SK-N-SH (cell line): ENCODE results near the gene RNF217. TPM values are rescaled to one million over a fixed set of nuclear protein-coding genes. Genes with fewer than 3 reads are reported as not detected.

Experiments
- CTCF ChIA-PET: fragments of 300-600, 350-600 bp; formaldehyde crosslinking; extraction: SDS; loops from one replicate; lab custom pipeline; 2021; lab: Yijun Ruan, JAX
- POLR2A ChIA-PET: fragments of 350-600 bp; sonication (Branson Sonifier 250); formaldehyde crosslinking; extraction: SDS; loops from one replicate; lab custom pipeline; 2020; ENCODE audit warnings: antibody characterized with exemption, inconsistent platforms; lab: Yijun Ruan, JAX
- DNase-seq: peaks from one replicate; pipeline ENCODE4 v3.0.0; 2012
- H2AFZ ChIP-seq: fragments of 200-600 bp; sonication (generic); 2 replicates; pipeline ENCODE4 v1.8.1; 2016; ENCODE audit warnings: antibody characterized with exemption, mild to moderate bottlenecking, low read depth
- H3F3A ChIP-seq: fragments of 200-600 bp; sonication (generic); replicated peaks from 2 replicates; pipeline ENCODE3; 2016; ENCODE audit warnings: antibody characterized with exemption, mild to moderate bottlenecking; ENCODE audit not compliant: insufficient read depth
- H3K27ac ChIP-seq, 2 experiments: fragments of 200-500 bp in 1 of 2; fragments of 200-600 bp in 1 of 2; sonication (Bioruptor generic) in 1 of 2; sonication (generic), shearing (Covaris generic) in 1 of 2; 2 replicates each; pipeline versions ENCODE4 v1.5.1 to v1.6.1; 2014 to 2016; ENCODE audit warnings: low read depth in 2 of 2, inconsistent platforms in 1 of 2, low read length in 1 of 2, mild to moderate bottlenecking in 1 of 2, mixed read lengths in 1 of 2
- H3K27me3 ChIP-seq: fragments of 200-600 bp; sonication (generic), shearing (Covaris generic); 2 replicates; pipeline ENCODE4 v1.6.1; 2016; ENCODE audit warnings: mixed run types; ENCODE audit not compliant: insufficient read depth
- H3K36me3 ChIP-seq, 2 experiments: fragments of 200-500 bp in 1 of 2; fragments of 200-600 bp in 1 of 2; sonication (Bioruptor generic) in 1 of 2; sonication (generic) in 1 of 2; replicated peaks in 1 of 2; 2 replicates each; pipeline versions ENCODE3 to v1.5.1; 2014 to 2016; ENCODE audit warnings: low read length in 1 of 2, mild to moderate bottlenecking in 1 of 2; ENCODE audit not compliant: insufficient read depth in 2 of 2, control insufficient read depth in 1 of 2
- H3K4me1 ChIP-seq, 2 experiments: fragments of 200-500 bp in 1 of 2; fragments of 200-600 bp in 1 of 2; sonication (Bioruptor generic) in 1 of 2; sonication (generic), shearing (Covaris generic) in 1 of 2; 2 replicates each; pipeline versions ENCODE4 v1.5.1 to v1.6.1; 2014 to 2016; ENCODE audit warnings: low read depth in 1 of 2, low read length in 1 of 2, mixed run types in 1 of 2; ENCODE audit not compliant: insufficient read depth in 2 of 2, control insufficient read depth in 1 of 2
- H3K4me2 ChIP-seq: fragments of 200-600 bp; sonication (generic), shearing (Covaris generic); 2 replicates; pipeline ENCODE4 v1.6.1; 2017; ENCODE audit warnings: mixed run types
- H3K4me3 ChIP-seq, 2 experiments: fragments of 200-500 bp in 1 of 2; fragments of 200-600 bp in 1 of 2; sonication (Bioruptor generic) in 1 of 2; sonication (generic), shearing (Covaris generic) in 1 of 2; 2 replicates each; pipeline versions ENCODE4 v1.5.1 to v1.8.1; 2014 to 2016; ENCODE audit warnings: low read depth in 2 of 2, inconsistent platforms in 1 of 2, low read length in 1 of 2, mild to moderate bottlenecking in 1 of 2, mixed read lengths in 1 of 2, moderate library complexity in 1 of 2
- H3K79me2 ChIP-seq: fragments of 200-600 bp; sonication (generic); 2 replicates; pipeline ENCODE4 v1.8.1; 2017; ENCODE audit warnings: mild to moderate bottlenecking; ENCODE audit not compliant: insufficient read depth
- H3K9ac ChIP-seq: fragments of 200-600 bp; sonication (generic); 2 replicates; pipeline ENCODE4 v1.6.1; 2017; ENCODE audit warnings: mixed run types
- H3K9me2 ChIP-seq: fragments of 200-600 bp; sonication (generic); 2 replicates; pipeline ENCODE4 v1.6.1; 2017; ENCODE audit warnings: mixed run types
- H3K9me3 ChIP-seq: fragments of 200-600 bp; sonication (generic); 2 replicates; pipeline ENCODE4 v1.6.1; 2017; ENCODE audit warnings: mixed run types, mild to moderate bottlenecking, moderate library complexity
- H4K20me1 ChIP-seq: fragments of 200-600 bp; sonication (generic); 2 replicates; pipeline ENCODE4 v1.6.1; 2017; ENCODE audit warnings: mild to moderate bottlenecking, mixed run types; ENCODE audit not compliant: insufficient read depth
- CHD2 ChIP-seq: fragments of 150-350 bp; IDR thresholded peaks from 2 replicates; pipeline ENCODE4 v1.6.1; 2018; ENCODE audit warnings: low read length; ENCODE audit not compliant: partially characterized antibody
- ELF1 ChIP-seq: IDR thresholded peaks from 2 replicates; pipeline ENCODE4 v1.4.0; 2012
- EP300 ChIP-seq, 2 experiments: IDR thresholded peaks; 2 replicates each; pipeline versions ENCODE4 v1.4.0 to v1.6.1; 2012; ENCODE audit warnings: borderline replicate concordance in 1 of 2, low read depth in 1 of 2, low read length in 1 of 2
- FOSL2 ChIP-seq: IDR thresholded peaks from 2 replicates; pipeline ENCODE4 v1.4.0; 2012; ENCODE audit warnings: low read depth, mild to moderate bottlenecking, moderate library complexity, borderline replicate concordance
- FOXJ3 ChIP-seq: sonication (generic); formaldehyde crosslinking; IDR thresholded peaks from 2 replicates; pipeline ENCODE4 v1.5.1; 2020; ENCODE audit warnings: mild to moderate bottlenecking, missing genetic modification reagents
- JUND ChIP-seq: IDR thresholded peaks from 2 replicates; pipeline ENCODE4 v1.4.0; 2012
- MXI1 ChIP-seq: IDR thresholded peaks from 2 replicates; pipeline ENCODE4 v1.6.1; 2012; ENCODE audit warnings: mild to moderate bottlenecking, low read depth, low read length, improper control_type of control experiment
- NRF1 ChIP-seq: IDR thresholded peaks from 2 replicates; pipeline ENCODE4 v1.6.1; 2012; ENCODE audit warnings: low read depth, mild to moderate bottlenecking, low read length
- RAD21 ChIP-seq: IDR thresholded peaks from 2 replicates; pipeline ENCODE4 v1.6.1; 2012; ENCODE audit warnings: mild to moderate bottlenecking, low read length
- RCOR1 ChIP-seq: fragments of 150-350 bp; IDR thresholded peaks from 2 replicates; pipeline ENCODE4 v1.6.1; 2017; ENCODE audit warnings: antibody characterized with exemption, low read length
- RFX5 ChIP-seq: IDR thresholded peaks from 2 replicates; pipeline ENCODE4 v1.6.1; 2012; ENCODE audit warnings: mild to moderate bottlenecking, improper control_type of control experiment, low read length
- RXRA ChIP-seq: IDR thresholded peaks from 2 replicates; pipeline ENCODE4 v1.4.0; 2012; ENCODE audit warnings: low read depth, mild to moderate bottlenecking, borderline replicate concordance
- TAF1 ChIP-seq: IDR thresholded peaks from 2 replicates; pipeline ENCODE4 v1.6.1; 2012; ENCODE audit warnings: low read depth, mild to moderate bottlenecking, low read length, moderate library complexity, borderline replicate concordance
- TCF12 ChIP-seq: IDR thresholded peaks from 2 replicates; pipeline ENCODE4 v1.4.0; 2012
- YY1 ChIP-seq: IDR thresholded peaks from 2 replicates; pipeline ENCODE4 v1.4.0; 2012; ENCODE audit warnings: low read depth, mild to moderate bottlenecking
- WGBS: methylation state at CpG from one replicate; pipeline ENCODE4 v1.1.6; 2017; ENCODE audit warnings: low lambda C conversion rate; 5-methylcytosine and 5-hydroxymethylcytosine counted together
- polyA plus RNA-seq, 3 experiments: library from polyadenylated mRNA; depleted of rRNA; stranded (reverse); fragments of >200 nt; gene quantifications; 2 replicates each; pipeline ENCODE4 v1.2.3, GENCODE V29; 2012
- TF ChIP-seq, protein P1 (sequence below): fragments of 150-350 bp; IDR thresholded peaks from 2 replicates; pipeline ENCODE4 v1.6.1; 2016; ENCODE audit warnings: mild to moderate bottlenecking, low read depth, low read length
- TF ChIP-seq, protein P2 (sequence below): fragments of 200-600 bp; sonication (generic); IDR thresholded peaks from 2 replicates; pipeline ENCODE4 v1.6.1; 2017; ENCODE audit warnings: antibody characterized with exemption, mild to moderate bottlenecking, moderate library complexity
- TF ChIP-seq, protein P3 (sequence below): IDR thresholded peaks from 2 replicates; pipeline ENCODE4; 2012
- TF ChIP-seq, protein P4 (sequence below): fragments of 150-350 bp; IDR thresholded peaks from 2 replicates; pipeline ENCODE4 v1.6.1; 2017; ENCODE audit warnings: antibody characterized with exemption, low read length, low read depth, borderline replicate concordance

The RNF217 gene
- polyA plus RNA-seq, 1 of the 3 experiments (the other 2 are of a cell fraction): 0.28 TPM

DNA sequence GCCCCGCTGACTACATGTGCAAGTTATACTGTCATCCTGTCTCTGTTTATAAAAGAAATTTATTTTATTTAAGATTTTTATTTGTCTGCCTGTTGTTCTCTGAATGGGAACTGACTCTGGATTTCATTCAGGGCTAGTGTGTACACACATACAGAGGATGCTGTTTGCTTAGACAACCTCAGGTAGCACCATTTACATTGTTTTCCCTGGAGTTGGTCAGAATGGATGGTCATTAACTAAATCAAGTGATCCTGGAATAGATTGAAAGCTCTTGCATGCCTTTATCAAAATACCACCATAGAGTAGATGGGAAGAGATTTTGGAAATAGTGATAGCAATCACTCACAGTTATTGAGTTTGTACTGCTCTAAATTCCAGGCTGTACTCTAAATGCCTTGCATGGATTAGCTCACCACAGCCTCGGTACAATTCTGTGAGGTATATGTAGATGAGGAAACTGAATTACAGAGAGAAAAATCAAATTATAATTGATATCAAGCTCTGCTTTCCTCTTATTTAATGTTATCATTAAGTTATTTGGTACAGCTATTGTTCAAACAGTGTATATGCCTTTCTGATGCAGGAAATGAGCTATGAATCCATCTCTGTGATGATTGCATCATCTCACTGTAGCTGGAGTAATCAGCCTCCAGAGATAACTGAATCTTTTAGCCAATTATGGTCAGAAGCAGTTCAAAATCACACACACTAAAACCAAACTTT lies 51.9 kb downstream of the RNF217 start:
- H3K9me3 ChIP-seq: no peaks in the 10 kb centered on the region
- H2AFZ ChIP-seq: no peak overlapping the region; the same call in 1 of the 2 replicates
- H3K9ac ChIP-seq: no peak overlapping the region
- no peak overlapping the region for H3K4me3 ChIP-seq
- no peaks in the 10 kb centered on the region; the same call in 1 of the 2 replicates for H3K27me3 ChIP-seq
- TF ChIP-seq, protein P1, sequence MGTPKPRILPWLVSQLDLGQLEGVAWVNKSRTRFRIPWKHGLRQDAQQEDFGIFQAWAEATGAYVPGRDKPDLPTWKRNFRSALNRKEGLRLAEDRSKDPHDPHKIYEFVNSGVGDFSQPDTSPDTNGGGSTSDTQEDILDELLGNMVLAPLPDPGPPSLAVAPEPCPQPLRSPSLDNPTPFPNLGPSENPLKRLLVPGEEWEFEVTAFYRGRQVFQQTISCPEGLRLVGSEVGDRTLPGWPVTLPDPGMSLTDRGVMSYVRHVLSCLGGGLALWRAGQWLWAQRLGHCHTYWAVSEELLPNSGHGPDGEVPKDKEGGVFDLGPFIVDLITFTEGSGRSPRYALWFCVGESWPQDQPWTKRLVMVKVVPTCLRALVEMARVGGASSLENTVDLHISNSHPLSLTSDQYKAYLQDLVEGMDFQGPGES: no peak
- no peak for TF ChIP-seq CHD2
- no peak for TF ChIP-seq TAF1
- no peak for TF ChIP-seq EP300 (IDR thresholded peaks at IDR 0.05; ENCODE audit: borderline replicate concordance in 1 of 2, low read depth in 1 of 2, low read length in 1 of 2)
- TF ChIP-seq JUND: no peak
- H4K20me1 ChIP-seq: no peaks in the 10 kb centered on the region
- DNase-seq: no peak
- no peak overlapping the region for H3K27ac ChIP-seq
- H3K9me2 ChIP-seq: no peaks in the 10 kb centered on the region
- H3F3A ChIP-seq: no peaks in the 10 kb centered on the region
- ChIA-PET POLR2A (no interaction called here), CTCF (no interaction called here)
- H3K36me3 ChIP-seq: no peaks in the 10 kb centered on the region
- H3K79me2 ChIP-seq: no peaks in the 10 kb centered on the region
- peaks cover 0 to 7% of the 10 kb centered on the region in 2 experiments; a peak in 1 of 4 replicates for H3K4me1 ChIP-seq
- H3K4me2 ChIP-seq: no peak overlapping the region
- WGBS: 23% methylated on average over 2 of the region's 2 CpGs

DNA sequence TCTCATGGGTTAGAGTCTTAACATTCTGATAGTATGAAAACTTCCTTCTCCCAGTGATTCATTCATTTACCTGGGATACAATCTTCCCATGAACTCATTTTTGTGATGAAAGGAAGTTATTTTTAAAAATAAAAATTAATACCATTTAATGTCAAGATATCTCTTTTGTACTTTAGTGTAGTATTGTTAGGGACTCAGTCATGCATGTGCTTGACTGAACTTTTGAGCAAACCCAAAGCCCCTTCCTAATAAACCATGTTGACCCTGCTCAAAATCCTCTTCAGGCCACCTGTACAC lies 52.4 kb downstream of the RNF217 start:
- Histone ChIP-seq H3K4me3 (no peak overlapping the region), H3K4me1 (peaks cover 0 to 7% of the 10 kb centered on the region in 2 experiments; a peak in 1 of 4 replicates), H4K20me1 (no peaks in the 10 kb centered on the region), H3K9me2 (no peaks in the 10 kb centered on the region), H3K36me3 (no peaks in the 10 kb centered on the region), H3K9me3 (no peaks in the 10 kb centered on the region), H3K4me2 (no peak overlapping the region), H3K27me3 (no peaks in the 10 kb centered on the region; the same call in 1 of the 2 replicates), H2AFZ (no peak overlapping the region; the same call in 1 of the 2 replicates), H3K9ac (no peak overlapping the region), H3F3A (no peaks in the 10 kb centered on the region), H3K79me2 (no peaks in the 10 kb centered on the region), H3K27ac (no peak overlapping the region)
- TF ChIP-seq RXRA (no peak), YY1 (no peak), RCOR1 (no peak), FOXJ3 (CRISPR knock-in tag) (no peak), RFX5 (no peak), FOSL2 (no peak), TCF12 (no peak), MXI1 (no peak), NRF1 (no peak), EP300 (IDR thresholded peaks at IDR 0.05; ENCODE audit: borderline replicate concordance in 1 of 2, low read depth in 1 of 2, low read length in 1 of 2) (no peak), RAD21 (no peak), ELF1 (no peak), TAF1 (no peak)
- TF ChIP-seq, protein P2, sequence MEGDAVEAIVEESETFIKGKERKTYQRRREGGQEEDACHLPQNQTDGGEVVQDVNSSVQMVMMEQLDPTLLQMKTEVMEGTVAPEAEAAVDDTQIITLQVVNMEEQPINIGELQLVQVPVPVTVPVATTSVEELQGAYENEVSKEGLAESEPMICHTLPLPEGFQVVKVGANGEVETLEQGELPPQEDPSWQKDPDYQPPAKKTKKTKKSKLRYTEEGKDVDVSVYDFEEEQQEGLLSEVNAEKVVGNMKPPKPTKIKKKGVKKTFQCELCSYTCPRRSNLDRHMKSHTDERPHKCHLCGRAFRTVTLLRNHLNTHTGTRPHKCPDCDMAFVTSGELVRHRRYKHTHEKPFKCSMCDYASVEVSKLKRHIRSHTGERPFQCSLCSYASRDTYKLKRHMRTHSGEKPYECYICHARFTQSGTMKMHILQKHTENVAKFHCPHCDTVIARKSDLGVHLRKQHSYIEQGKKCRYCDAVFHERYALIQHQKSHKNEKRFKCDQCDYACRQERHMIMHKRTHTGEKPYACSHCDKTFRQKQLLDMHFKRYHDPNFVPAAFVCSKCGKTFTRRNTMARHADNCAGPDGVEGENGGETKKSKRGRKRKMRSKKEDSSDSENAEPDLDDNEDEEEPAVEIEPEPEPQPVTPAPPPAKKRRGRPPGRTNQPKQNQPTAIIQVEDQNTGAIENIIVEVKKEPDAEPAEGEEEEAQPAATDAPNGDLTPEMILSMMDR: no peak
- TF ChIP-seq, protein P3, sequence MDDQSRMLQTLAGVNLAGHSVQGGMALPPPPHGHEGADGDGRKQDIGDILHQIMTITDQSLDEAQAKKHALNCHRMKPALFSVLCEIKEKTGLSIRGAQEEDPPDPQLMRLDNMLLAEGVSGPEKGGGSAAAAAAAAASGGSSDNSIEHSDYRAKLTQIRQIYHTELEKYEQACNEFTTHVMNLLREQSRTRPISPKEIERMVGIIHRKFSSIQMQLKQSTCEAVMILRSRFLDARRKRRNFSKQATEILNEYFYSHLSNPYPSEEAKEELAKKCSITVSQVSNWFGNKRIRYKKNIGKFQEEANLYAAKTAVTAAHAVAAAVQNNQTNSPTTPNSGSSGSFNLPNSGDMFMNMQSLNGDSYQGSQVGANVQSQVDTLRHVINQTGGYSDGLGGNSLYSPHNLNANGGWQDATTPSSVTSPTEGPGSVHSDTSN: no peak
- TF ChIP-seq, protein P4, sequence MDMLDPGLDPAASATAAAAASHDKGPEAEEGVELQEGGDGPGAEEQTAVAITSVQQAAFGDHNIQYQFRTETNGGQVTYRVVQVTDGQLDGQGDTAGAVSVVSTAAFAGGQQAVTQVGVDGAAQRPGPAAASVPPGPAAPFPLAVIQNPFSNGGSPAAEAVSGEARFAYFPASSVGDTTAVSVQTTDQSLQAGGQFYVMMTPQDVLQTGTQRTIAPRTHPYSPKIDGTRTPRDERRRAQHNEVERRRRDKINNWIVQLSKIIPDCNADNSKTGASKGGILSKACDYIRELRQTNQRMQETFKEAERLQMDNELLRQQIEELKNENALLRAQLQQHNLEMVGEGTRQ: no peak
- CTCF ChIA-PET: no interaction called here
- DNase-seq: no peak
- POLR2A ChIA-PET: no interaction called here
